Astrocyte (in vitro differentiated cells and primary cell): ENCODE measurements around the gene JMJD8. TPM values are rescaled to one million over a fixed set of nuclear protein-coding genes. Genes with fewer than 3 reads are reported as not detected.

Experiments
- DNase-seq: peaks from one replicate; pipeline ENCODE4 v3.0.0-alpha.2; 2010; ENCODE audit warnings: low read depth
- FAIRE-seq: peaks from 2 replicates; lab custom pipeline; 2011; peaks lifted over from hg19 to GRCh38; lab: Jason Lieb, UNC
- H2AFZ ChIP-seq: 2 replicates; pipeline ENCODE4 v1.6.0; 2012; ENCODE audit warnings: low read depth, low read length, inconsistent platforms
- H3K27ac ChIP-seq: 2 replicates; pipeline ENCODE4 v1.5.1; 2011; ENCODE audit warnings: low read depth, low read length, inconsistent platforms
- H3K27me3 ChIP-seq: 2 replicates; pipeline ENCODE4 v1.6.0; 2011; ENCODE audit warnings: low read length, inconsistent platforms; ENCODE audit not compliant: insufficient read depth
- H3K36me3 ChIP-seq: 2 replicates; pipeline ENCODE4 v1.5.1; 2011; ENCODE audit warnings: low read length, inconsistent platforms; ENCODE audit not compliant: insufficient read depth
- H3K4me1 ChIP-seq: 2 replicates; pipeline ENCODE4 v1.5.1; 2011; ENCODE audit warnings: low read length, inconsistent platforms; ENCODE audit not compliant: insufficient read depth
- H3K4me2 ChIP-seq: 2 replicates; pipeline ENCODE4 v1.6.0; 2012; ENCODE audit warnings: low read length, inconsistent platforms
- H3K4me3 ChIP-seq: 2 replicates; pipeline ENCODE4 v1.5.1; 2011; ENCODE audit warnings: low read depth, mild to moderate bottlenecking, low read length, inconsistent platforms; ENCODE audit not compliant: insufficient read depth
- H3K79me2 ChIP-seq: 2 replicates; pipeline ENCODE4 v1.6.0; 2012; ENCODE audit warnings: mild to moderate bottlenecking, low read length, inconsistent platforms; ENCODE audit not compliant: insufficient read depth
- H3K9ac ChIP-seq: 2 replicates; pipeline ENCODE4 v1.6.0; 2012; ENCODE audit warnings: mild to moderate bottlenecking, low read length, inconsistent platforms
- H3K9me3 ChIP-seq: 2 replicates; pipeline ENCODE4 v1.5.1; 2012; ENCODE audit warnings: low read depth, mild to moderate bottlenecking, low read length, inconsistent platforms; ENCODE audit not compliant: insufficient read depth
- H4K20me1 ChIP-seq: 2 replicates; pipeline ENCODE4 v1.6.0; 2012; ENCODE audit warnings: low read length, inconsistent platforms; ENCODE audit not compliant: insufficient read depth
- H3K27ac Mint-ChIP-seq: one replicate; pipeline ENCODE4 v1.8.0; 2021; ENCODE audit warnings: mild to moderate bottlenecking, mixed read lengths; ENCODE audit not compliant: unreplicated experiment
- H3K27me3 Mint-ChIP-seq: one replicate; pipeline ENCODE4 v1.8.0; 2021; ENCODE audit warnings: low read depth, mixed read lengths; ENCODE audit not compliant: unreplicated experiment
- H3K36me3 Mint-ChIP-seq: one replicate; pipeline ENCODE4 v1.8.0; 2021; ENCODE audit warnings: low read depth, mixed read lengths; ENCODE audit not compliant: unreplicated experiment
- H3K4me1 Mint-ChIP-seq: one replicate; pipeline ENCODE4 v1.8.0; 2021; ENCODE audit warnings: low read depth, mixed read lengths; ENCODE audit not compliant: unreplicated experiment
- H3K4me3 Mint-ChIP-seq: one replicate; pipeline ENCODE4 v1.8.0; 2021; ENCODE audit warnings: mild to moderate bottlenecking, moderate library complexity, mixed read lengths; ENCODE audit not compliant: unreplicated experiment
- H3K9me3 Mint-ChIP-seq: one replicate; pipeline ENCODE4 v1.8.0; 2021; ENCODE audit warnings: mild to moderate bottlenecking, mixed read lengths; ENCODE audit not compliant: unreplicated experiment
- EZH2 ChIP-seq: IDR thresholded peaks from 2 replicates; pipeline ENCODE4 v1.6.1; 2012; ENCODE audit warnings: mild to moderate bottlenecking, low read length, inconsistent platforms; ENCODE audit not compliant: insufficient read depth
- total RNA-seq: library from RNA; stranded (reverse); gene quantifications from 2 replicates; pipeline ENCODE4 v1.2.1, GENCODE V29; 2021
- TF ChIP-seq, protein P1 (sequence below): IDR thresholded peaks from 2 replicates; pipeline ENCODE4 v1.5.1; 2011; ENCODE audit warnings: low read depth, mild to moderate bottlenecking, inconsistent platforms, low read length, moderate library complexity; ENCODE audit not compliant: insufficient read depth

JMJD8 gene
- total RNA-seq, 1 donor from 2014 or later = 26.8 TPM

DNA sequence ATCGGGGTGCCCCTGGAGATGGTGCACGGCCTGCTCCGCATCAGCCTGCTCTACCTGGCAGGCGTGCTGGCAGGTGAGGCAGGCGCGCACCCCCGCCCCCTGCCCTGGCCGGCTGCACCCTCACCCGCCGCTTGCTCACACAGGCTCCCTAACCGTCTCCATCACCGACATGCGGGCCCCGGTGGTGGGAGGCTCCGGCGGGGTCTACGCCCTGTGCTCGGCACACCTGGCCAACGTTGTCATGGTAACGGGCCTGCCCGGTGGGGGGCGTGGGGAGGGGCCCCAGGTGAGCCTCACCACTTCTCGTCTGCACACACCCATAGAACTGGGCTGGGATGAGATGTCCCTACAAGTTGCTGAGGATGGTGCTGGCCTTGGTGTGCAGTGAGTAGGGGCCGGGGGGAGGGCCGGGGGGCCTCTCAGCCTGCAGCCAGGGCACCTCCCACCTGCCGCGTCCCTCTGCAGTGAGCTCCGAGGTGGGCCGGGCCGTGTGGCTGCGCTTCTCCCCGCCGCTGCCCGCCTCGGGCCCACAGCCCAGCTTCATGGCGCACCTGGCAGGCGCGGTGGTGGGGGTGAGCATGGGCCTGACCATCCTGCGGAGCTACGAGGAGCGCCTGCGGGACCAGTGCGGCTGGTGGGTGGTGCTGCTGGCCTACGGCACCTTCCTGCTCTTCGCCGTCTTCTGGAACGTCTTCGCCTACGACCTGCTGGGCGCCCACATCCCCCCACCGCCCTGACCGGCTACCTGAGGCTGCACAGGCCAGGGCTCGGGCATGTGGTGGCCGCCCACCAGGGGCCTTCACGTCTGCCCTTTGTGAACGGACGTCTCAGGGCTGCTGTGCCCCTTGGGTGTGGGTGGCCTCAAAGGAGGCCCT, 6.6 kb downstream of the JMJD8 start:
- H3K27me3 Mint-ChIP-seq = no peaks in the 10 kb centered on the region
- Histone ChIP-seq H3K79me2 (peaks cover 23% of the 10 kb centered on the region), H3K4me2 (no peak overlapping the region), H4K20me1 (peaks cover 51% of the 10 kb centered on the region), H3K36me3 (peaks cover 3% of the 10 kb centered on the region), H2AFZ (no peak overlapping the region), H3K4me1 (peaks cover 26% of the 10 kb centered on the region), H3K27ac (no peak overlapping the region), H3K4me3 (no peak overlapping the region), H3K27me3 (no peaks in the 10 kb centered on the region), H3K9ac (no peak overlapping the region), H3K9me3 (no peaks in the 10 kb centered on the region)
- TF ChIP-seq, protein P1, sequence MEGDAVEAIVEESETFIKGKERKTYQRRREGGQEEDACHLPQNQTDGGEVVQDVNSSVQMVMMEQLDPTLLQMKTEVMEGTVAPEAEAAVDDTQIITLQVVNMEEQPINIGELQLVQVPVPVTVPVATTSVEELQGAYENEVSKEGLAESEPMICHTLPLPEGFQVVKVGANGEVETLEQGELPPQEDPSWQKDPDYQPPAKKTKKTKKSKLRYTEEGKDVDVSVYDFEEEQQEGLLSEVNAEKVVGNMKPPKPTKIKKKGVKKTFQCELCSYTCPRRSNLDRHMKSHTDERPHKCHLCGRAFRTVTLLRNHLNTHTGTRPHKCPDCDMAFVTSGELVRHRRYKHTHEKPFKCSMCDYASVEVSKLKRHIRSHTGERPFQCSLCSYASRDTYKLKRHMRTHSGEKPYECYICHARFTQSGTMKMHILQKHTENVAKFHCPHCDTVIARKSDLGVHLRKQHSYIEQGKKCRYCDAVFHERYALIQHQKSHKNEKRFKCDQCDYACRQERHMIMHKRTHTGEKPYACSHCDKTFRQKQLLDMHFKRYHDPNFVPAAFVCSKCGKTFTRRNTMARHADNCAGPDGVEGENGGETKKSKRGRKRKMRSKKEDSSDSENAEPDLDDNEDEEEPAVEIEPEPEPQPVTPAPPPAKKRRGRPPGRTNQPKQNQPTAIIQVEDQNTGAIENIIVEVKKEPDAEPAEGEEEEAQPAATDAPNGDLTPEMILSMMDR = no peak
- TF ChIP-seq EZH2 = no peak
- FAIRE-seq (no peak), DNase-seq (no peak)
- H3K27ac Mint-ChIP-seq = no peak overlapping the region
- peaks cover 12% of the 10 kb centered on the region for H3K4me1 Mint-ChIP-seq
- H3K9me3 Mint-ChIP-seq = no peaks in the 10 kb centered on the region
- peaks cover 9% of the 10 kb centered on the region for H3K36me3 Mint-ChIP-seq
- H3K4me3 Mint-ChIP-seq = no peak overlapping the region

GRCh38 chr16:676913-677312, 7.2 kb downstream of the JMJD8 start:
- no peak overlapping the region for H3K27ac Mint-ChIP-seq
- Histone ChIP-seq H3K9me3 (no peaks in the 10 kb centered on the region), H3K4me1 (peaks cover 22% of the 10 kb centered on the region), H2AFZ (no peak overlapping the region), H3K36me3 (peaks cover 2% of the 10 kb centered on the region), H3K27me3 (no peaks in the 10 kb centered on the region), H3K4me2 (no peak overlapping the region), H3K79me2 (peaks cover 17% of the 10 kb centered on the region), H3K4me3 (no peak overlapping the region), H3K27ac (no peak overlapping the region), H3K9ac (no peak overlapping the region), H4K20me1 (peaks cover 51% of the 10 kb centered on the region)
- no peak for FAIRE-seq
- TF ChIP-seq EZH2 = no peak
- TF ChIP-seq, protein P1 = no peak
- H3K9me3 Mint-ChIP-seq = no peaks in the 10 kb centered on the region
- H3K4me1 Mint-ChIP-seq = peaks cover 8% of the 10 kb centered on the region
- H3K36me3 Mint-ChIP-seq = peaks cover 8% of the 10 kb centered on the region
- H3K27me3 Mint-ChIP-seq = no peaks in the 10 kb centered on the region
- no peak for DNase-seq
- H3K4me3 Mint-ChIP-seq = no peak overlapping the region

GRCh38 chr16:676565-676902, 7.6 kb downstream of the JMJD8 start:
- no peaks in the 10 kb centered on the region for H3K27me3 Mint-ChIP-seq
- Histone ChIP-seq H2AFZ (no peak overlapping the region), H3K4me3 (no peak overlapping the region), H3K36me3 (no peaks in the 10 kb centered on the region), H3K9ac (no peak overlapping the region), H3K4me1 (peaks cover 18% of the 10 kb centered on the region), H3K9me3 (no peaks in the 10 kb centered on the region), H3K27ac (no peak overlapping the region), H3K27me3 (no peaks in the 10 kb centered on the region), H4K20me1 (peaks cover 47% of the 10 kb centered on the region), H3K4me2 (no peak overlapping the region), H3K79me2 (peaks cover 13% of the 10 kb centered on the region)
- H3K27ac Mint-ChIP-seq = no peak overlapping the region
- DNase-seq (no peak), FAIRE-seq (no peak)
- no peaks in the 10 kb centered on the region for H3K9me3 Mint-ChIP-seq
- peaks cover 4% of the 10 kb centered on the region for H3K36me3 Mint-ChIP-seq
- H3K4me1 Mint-ChIP-seq = peaks cover 4% of the 10 kb centered on the region
- H3K4me3 Mint-ChIP-seq = no peak overlapping the region
- TF ChIP-seq, protein P1 = no peak
- no peak for TF ChIP-seq EZH2
